SK-N-SH treated with all-trans-retinoic acid at 6 μM for 48 hours (cell line): Measurements from ENCODE around the gene EOMES.

Experiments used
- ARNTL ChIP-seq: fragments of 450-650 bp; formaldehyde crosslinking; IDR thresholded peaks from 2 replicates; pipeline ENCODE4 v1.5.0; 2020; ENCODE audit warnings: low read depth, mild to moderate bottlenecking, moderate library complexity, borderline replicate concordance
- BACH2 ChIP-seq: fragments of 250-450 bp; sonication (Bioruptor Pico); IDR thresholded peaks from 2 replicates; pipeline ENCODE4 v1.9.0; 2021; ENCODE audit warnings: mild to moderate bottlenecking, borderline replicate concordance
- ZC3H10 ChIP-seq: fragments of 250-450 bp; sonication (Bioruptor Pico); IDR thresholded peaks from 2 replicates; pipeline ENCODE4 v1.5.1; 2021; ENCODE audit warnings: mild to moderate bottlenecking, moderate library complexity
- ZFP3 ChIP-seq: fragments of 250-450 bp; sonication (Bioruptor Pico); IDR thresholded peaks from 2 replicates; pipeline ENCODE4 v1.5.0; 2020; ENCODE audit warnings: mild to moderate bottlenecking, moderate library complexity
- TF ChIP-seq, protein P1 (sequence below): fragments of 250-450 bp; sonication (Bioruptor Pico); IDR thresholded peaks from 2 replicates; pipeline ENCODE4 v1.8.0; 2020; ENCODE audit warnings: mild to moderate bottlenecking, moderate library complexity, borderline replicate concordance
- TF ChIP-seq, protein P2 (sequence below): fragments of 250-450 bp; sonication (Bioruptor Pico); IDR thresholded peaks from 2 replicates; pipeline ENCODE4 v1.5.1; 2020; ENCODE audit warnings: low read depth, mild to moderate bottlenecking, moderate library complexity

DNA sequence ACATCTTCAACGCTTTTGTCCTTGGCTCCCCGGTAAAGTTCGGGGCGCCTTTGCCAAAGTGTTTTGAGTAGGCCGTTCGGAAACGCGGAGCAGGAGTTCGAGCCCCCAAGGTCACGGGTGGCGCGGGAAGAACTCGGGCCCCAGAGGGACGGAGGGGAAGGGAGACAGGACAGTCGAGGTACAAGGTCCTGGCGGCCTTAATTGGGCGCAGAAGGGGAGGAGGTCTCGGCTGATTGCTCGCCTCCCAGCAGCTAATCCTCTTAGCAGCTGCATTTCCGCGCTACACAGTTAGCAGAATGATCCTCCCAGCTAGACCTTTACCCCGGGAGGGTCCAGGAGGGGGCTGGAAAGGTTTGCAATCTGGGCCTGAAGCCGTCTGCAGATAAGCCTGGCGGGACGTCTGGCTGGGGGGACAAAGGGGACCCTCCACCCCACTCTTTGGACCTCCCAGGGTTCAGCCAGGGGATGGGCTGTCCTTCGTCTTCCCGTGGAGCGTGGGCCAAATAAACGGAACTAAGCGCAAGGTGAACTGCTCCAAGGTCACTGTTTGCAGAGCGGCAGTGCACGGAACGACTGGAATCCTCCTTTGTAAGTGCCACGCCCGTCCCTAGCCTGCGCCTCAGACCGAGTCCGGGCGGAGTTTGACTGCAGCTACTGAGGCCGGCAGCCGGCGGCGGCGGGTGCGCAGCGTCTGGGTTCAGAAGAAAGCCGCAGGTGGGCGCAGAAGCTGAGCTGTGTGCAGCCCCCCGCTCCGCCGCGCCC, 7.2 kb downstream of the EOMES start:
- TF ChIP-seq ARNTL = no peak
- no peak for TF ChIP-seq ZFP3 (CRISPR knock-in tag)
- TF ChIP-seq ZC3H10 (CRISPR knock-in tag) = no peak
- TF ChIP-seq, protein P1, sequence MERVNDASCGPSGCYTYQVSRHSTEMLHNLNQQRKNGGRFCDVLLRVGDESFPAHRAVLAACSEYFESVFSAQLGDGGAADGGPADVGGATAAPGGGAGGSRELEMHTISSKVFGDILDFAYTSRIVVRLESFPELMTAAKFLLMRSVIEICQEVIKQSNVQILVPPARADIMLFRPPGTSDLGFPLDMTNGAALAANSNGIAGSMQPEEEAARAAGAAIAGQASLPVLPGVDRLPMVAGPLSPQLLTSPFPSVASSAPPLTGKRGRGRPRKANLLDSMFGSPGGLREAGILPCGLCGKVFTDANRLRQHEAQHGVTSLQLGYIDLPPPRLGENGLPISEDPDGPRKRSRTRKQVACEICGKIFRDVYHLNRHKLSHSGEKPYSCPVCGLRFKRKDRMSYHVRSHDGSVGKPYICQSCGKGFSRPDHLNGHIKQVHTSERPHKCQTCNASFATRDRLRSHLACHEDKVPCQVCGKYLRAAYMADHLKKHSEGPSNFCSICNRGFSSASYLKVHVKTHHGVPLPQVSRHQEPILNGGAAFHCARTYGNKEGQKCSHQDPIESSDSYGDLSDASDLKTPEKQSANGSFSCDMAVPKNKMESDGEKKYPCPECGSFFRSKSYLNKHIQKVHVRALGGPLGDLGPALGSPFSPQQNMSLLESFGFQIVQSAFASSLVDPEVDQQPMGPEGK (CRISPR knock-in tag) = no peak
- TF ChIP-seq, protein P2, sequence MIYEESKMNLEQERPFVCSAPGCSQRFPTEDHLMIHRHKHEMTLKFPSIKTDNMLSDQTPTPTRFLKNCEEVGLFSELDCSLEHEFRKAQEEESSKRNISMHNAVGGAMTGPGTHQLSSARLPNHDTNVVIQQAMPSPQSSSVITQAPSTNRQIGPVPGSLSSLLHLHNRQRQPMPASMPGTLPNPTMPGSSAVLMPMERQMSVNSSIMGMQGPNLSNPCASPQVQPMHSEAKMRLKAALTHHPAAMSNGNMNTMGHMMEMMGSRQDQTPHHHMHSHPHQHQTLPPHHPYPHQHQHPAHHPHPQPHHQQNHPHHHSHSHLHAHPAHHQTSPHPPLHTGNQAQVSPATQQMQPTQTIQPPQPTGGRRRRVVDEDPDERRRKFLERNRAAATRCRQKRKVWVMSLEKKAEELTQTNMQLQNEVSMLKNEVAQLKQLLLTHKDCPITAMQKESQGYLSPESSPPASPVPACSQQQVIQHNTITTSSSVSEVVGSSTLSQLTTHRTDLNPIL (CRISPR knock-in tag) = no peak
- TF ChIP-seq BACH2 (CRISPR knock-in tag) = no peak
